Activated naive CD4-positive, alpha-beta T cell treated with Interleukin-2 at 50 U/mL for 16 hours (primary cell): Measurements from ENCODE around the gene CDH8.
"Not testable (repeated sequence)": the region's sequence is repeated elsewhere in the genome, so short reads cannot be mapped to it uniquely, and the experiment has no call there.

Experiments
- DNase-seq: peaks from one replicate; pipeline ENCODE4 v3.0.0-alpha.2; 2020

CDH8 gene

DNA sequence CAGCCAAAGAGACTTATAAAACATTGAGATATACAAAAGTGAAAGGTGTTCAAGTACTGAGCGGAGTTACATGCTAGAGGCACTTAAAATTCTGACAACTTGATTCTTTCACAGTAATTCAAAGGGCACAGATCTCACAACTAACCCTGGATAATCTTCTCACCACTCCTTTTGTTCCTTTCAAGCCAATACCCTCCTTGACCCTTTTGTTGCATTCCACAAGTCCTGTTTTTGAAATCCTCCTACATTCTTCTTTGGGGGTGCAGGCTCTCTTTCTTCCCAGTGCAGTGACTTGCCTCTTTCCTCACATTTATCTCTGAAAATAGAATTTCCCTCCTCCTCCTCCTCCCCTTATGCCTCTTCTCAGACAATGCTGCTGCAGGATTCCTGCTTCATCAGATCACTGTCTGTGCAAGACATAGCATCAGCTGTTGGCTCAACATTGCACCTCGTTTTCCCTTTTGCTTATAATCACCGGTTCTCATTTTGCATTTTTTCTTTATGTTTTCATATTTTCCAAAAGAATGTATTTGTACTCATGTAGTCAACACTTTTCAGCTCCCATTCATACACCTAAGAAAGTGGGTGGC is 199.3 kb downstream of the CDH8 start:
- no peak for DNase-seq

DNA sequence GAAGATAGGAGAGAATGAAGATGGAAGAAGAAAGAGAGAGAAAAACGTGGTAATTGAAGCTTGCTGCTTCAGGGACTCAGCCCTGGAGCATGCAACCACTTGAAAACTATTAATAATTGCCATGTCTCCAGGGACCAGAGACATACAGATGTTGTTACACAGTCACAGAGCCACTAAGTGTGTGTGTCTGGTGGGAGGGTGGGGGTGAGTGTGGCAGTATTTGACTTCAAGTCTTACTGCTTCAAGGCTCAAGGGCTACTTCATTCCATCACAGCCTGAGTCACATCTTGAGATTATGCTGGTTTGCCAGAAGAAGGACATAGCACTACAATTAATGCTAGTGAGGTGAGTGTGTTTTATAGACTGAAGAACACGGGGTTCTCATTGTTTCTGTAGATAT is 202.2 kb downstream of the CDH8 start:
- DNase-seq, result no peak

DNA sequence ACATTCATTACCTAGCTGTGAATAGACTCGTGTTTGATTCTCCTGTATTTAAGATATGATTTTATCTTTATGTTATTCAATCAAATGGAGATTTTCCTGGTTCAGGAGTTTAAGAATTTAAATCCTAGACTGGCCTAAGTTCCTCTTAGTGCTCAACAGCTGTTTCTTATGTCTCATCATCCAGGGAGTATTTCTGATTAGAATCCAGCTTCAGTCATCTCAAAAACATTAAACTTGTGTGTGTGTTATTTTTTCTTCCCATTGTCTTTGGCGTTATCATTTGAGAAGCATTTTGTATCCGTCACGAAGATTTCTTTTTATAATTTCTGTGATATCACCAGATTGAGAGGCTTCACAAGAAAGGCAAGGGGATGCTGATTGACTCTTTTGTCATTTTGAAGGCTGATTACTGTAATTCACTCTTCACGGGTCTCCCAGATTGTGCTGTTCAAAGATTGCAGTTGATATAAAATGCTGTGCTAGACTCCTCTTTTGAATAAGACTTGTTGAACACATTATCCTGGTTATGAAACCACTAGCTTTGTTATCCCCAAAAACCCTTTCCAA is 204.8 kb downstream of the CDH8 start:
- no peak for DNase-seq

DNA sequence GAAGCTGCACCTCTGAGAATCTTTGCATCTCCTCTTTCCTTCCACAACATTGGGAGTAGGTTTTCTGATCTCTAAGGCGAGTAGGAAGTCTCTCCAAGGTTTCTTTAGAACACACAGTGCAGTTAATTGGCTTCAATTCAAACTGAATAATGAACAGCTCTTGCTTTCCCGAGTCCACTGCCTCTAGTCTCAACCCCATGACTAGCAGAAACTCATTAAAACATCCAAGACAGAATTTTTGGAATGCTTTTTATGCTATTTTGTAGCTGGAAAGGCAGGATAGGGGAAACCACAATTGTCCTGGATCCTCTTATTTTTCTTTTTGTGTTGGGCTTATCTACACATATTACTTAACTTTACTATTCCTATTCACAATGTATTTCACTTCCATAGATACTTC is 206.6 kb downstream of the CDH8 start:
- DNase-seq, result no peak

DNA sequence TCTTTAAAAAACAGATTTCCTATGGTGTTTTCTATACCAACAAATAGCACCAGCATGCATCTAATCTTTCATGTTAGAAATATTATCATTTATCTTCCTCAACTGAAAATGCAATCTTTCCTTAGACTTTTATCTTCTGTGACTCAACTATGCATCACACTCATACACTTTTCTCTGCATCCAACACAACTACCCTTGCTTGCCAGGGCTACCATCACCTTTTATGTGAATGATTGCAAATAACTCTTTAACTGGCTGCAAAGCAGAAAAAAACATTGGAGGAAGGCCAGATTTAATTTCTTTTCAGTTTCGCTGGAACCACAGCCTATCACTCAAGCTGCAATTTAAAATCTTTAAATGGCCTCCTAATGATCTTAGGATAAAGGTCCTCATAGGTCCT is 212.9 kb downstream of the CDH8 start:
- DNase-seq, result no peak

DNA sequence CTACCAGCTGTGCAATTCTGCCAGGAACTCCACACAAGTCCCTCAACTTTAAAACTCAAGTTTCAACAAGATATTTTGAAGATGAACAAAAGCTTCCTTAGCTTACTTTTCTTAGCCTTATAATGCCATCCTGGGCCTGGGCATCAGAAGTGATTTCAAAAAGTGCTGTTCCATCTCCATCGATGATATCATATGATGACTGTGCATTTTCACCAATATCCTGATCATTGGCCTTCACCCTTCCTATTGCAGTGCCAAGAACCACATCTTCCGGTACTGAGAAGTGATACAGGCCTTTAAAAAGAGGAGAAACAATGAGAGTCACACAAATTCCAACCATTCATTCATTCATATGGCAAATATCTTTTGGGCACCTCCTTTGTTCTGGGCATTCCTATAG is 215.4 kb downstream of the CDH8 start:
- DNase-seq, result no peak

DNA sequence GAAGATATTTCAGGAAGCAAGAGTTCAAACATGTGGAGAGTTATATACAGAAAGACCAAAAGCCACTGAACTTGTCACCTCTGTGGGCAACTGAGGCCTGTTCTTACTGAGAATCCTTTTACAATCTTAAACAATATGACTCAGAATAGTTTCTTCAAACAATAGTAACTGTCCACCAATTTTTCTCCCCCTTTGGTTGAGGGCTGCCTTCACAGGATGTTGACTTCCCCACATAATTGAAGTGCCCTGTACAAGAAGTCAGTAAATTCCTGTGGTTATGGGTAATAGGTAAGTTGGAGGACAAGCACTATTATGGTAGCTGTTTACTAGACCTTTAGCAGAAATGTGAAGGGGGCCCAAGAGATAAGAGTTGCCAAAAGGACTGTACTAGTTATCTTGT is 215.8 kb downstream of the CDH8 start:
- DNase-seq, result no peak

DNA sequence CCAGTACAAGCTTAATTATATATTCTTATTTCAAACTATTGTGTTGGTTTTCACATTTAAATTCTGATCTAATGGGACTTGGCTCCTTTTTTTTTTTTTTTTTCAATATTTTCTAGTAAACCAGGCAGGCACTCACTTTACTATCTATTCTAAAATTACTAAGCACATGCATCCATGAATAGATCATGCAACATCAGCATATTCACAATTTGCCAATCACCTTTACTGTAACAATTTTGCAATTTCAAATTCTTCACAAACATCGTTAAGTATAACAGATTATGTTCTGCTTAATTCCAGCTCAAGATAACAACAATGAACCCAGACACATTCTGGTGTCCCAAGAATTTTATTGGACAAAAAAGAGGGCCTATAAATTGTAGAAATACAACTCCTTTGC is 217.4 kb downstream of the CDH8 start:
- DNase-seq, result no peak

DNA sequence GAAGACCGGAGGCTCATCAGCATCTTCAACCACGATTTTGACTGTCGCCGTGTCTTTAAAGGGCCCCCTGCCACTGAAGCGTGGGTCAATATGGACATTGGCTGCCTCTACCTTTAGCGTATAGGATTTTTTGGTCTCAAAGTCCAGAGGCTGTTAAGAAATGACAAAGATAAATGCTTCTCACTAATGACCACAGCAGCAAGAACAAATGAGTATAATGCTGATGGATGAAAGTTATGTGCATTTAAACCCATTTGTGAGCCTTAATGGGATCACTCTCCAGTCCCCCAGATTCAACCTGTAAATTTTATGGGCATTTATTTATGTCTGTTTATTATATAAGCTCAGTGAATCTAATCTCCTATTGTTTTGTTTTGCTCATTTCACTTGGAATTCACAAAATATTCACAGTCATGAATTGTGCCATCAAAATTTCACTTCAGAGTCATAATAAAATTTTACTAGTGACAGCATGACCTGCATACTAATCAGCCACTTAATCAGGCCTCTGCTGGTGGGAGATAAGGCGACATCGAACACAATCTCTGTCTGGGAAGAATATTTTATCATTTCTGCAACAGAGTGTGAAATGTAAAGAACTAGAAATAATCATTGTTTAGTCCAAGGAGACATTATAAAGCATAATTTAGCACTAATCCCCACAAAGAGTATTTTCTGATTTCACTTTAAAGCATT is 218.5 kb downstream of the CDH8 start:
- no peak for DNase-seq

DNA sequence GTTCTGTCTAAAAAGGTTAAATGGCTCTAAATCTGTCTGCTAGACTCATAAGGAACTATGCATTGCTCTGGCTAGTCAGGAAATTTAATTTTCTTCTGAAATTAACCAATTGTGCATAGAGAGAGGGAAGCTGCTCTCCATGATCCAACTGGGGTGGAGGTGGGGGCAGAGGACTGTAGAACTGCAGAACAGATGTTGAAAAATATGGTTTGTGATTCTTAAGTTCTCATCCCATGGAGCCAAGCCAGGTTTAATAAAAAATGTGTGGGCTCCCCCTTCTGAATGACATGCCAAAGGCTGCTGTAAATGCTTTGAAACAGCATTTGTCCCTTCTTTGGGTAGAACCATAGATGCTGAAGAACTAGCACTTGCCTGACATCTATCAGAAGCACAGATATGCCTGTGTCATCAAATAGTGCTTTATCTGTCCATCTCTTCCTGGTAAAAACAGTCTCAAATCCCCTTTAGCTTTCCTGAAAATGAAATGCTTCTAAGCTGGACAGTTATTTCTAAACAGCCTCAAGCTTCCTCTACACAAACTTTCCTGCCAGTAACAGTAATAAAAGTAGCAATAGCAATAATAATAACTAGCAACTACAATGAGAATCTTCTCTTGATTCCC is 221.4 kb downstream of the CDH8 start:
- DNase-seq, result no peak

DNA sequence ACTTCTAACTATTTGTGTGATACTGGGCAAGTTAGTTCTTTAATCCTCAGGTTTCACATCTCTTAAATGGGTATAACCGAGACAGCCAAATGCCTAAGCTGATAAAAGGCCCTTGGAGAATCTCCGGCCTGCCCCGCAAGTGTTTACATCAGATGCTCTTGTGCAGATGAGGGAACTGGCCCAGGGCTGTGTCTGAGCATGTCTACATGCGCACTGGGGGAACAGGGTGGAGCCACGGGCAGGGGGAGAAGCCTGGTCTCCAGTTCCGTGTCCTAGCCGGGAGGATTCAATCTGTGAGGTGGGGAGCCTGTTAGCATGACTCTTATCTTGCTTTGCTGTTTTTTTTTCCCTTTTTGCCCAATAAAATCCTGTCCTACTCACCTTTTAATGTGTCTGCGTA is 222.9 kb downstream of the CDH8 start:
- DNase-seq, result no peak

DNA sequence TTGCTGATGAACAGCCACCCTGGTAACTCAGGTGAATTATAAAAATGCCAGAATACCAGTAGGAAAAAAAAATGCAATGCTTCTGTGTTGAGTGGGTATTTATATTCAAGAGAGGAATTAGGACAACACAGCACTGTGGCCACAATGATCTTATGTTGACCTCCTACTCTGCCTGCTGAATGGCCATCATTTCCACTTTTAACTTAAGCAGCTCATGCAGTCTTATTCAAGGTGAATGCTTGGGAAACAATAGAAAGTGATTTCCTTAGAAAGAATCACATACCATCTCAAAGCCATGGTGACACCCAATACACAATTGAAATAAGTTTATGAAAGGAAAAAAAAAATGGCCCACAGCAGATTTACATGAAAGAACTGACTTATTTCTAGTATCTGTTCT is 224.0 kb downstream of the CDH8 start:
- DNase-seq, result no peak

DNA sequence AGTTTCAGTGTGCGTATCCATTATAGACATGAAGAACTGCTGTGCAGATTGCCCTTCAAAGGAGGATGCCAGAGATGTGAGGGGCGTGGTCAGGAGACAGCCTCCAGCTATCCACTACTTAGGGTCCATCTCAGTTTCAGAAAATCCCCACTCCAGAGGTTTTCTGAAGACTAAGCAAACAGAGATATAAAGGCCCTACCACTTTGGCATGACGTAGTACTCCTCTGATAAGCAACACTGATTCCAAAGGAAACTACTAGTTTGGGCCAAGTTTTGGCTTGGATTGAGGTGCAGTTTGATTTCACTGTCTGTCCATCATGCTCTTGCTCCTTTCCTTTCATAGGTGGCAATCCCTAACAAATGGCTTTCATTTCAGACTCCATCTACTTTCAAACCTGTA is 228.7 kb downstream of the CDH8 start:
- no peak for DNase-seq

DNA sequence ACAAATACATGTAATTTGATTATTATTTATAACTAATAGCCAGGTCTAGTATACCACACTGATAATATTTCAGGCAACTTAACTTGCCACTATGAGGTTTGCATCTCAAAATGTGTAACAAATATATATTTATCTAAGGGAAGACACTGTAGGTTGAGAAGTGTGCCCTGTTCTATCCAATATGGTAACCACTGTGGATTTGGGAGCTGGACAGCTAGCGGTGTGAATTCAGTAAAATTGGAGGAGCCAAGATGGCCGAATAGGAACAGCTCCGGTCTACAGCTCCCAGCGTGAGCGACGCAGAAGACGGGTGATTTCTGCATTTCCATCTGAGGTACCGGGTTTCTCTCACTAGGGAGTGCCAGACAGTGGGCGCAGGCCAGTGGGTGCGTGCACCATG is 235.0 kb downstream of the CDH8 start:
- not testable (repeated sequence) for DNase-seq

DNA sequence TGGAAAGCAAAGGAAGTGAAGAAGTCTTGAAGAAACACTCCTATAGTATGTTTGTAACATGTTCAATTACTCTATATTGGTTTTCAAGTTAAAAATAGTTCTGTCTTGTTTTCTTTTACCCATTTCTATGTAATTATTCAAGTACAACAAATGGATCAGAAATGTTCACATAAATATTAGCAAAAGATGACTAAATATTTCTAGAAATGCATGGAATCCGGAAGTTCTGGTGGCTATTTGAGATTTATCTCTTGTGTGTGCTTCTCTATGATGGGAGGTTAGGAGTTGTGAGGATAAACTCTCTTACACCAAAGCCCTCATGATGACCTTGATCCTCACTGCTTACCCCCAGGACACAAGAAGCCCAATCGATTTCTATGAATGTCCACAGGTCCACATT is 237.5 kb downstream of the CDH8 start:
- DNase-seq, result no peak

DNA sequence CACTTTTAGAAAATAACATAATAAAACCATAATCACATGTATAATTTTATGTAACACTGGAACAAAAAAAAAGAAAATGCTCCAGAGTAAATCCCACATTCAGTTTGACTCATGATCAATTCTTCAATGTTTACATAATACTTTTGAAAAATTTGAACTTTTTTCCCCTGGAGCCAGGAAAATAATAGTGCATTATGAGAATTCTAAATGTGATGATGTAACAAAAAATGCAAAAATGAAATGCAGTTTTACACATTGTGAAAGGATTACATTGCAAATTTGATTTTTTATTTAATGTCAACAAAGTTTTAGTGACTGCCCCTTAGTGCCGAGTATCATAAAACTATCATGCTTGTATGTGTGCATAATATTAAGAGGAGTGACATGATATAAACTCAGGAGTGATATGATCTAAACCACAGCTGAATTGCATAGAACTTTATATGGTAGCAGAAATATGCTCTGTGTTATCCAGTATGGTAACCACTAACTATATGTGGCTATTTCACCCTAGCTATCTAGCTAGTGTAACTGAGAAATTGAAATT is 238.2 kb downstream of the CDH8 start:
- DNase-seq, result no peak

DNA sequence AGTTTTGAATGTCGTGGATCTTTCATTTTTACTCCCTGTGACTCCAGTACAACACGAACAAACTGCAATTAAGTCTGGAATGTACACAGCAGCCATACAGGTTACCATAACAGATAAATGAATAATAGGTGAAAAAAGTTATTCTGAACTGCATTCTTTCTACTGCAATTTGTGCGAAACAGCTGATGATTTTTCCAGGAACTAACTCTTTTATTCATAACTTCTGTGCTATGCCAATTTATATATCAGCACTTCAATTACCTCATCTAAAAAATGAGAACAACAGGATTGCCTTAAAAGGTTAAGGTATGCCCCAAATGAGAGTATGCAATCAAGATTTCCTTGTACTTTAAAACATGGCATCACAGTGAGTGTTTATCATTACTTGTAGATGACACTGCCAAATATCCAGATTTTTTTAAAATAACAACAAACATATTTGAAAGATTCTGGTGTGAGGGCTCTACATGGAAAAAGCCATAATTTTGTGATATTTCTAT is 238.9 kb downstream of the CDH8 start:
- DNase-seq, result no peak

DNA sequence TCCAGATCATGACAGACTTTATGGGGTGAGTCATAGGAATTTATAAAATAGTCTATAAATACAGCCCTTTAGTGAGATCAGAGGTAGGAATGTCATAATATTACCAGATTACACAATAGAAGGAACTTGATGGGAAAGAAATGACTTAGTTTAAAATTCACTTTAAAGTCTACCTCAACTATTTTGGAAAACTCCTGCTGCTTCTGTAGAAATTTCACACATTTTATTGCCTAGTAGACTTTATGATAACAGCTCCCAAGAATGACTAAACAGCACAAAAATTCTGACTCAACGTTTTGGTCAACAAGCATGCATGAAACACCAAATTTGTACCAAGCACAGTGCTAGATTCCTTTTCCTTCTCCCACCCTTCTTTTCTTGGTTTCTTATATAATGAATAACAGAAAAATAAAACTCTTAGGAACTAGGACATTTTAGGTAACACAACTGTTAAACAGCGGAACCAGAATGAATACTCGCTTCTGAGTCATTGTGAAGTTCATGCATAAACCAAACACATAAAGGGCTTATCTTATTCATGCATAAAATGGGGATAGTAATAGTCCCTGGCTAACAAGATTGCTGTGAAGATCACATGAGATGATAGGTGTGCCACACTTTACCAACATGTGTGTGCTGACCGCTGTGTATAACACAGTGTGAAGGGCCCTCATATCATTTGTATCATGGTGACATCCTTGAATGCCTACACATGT is 243.9 kb downstream of the CDH8 start:
- DNase-seq, result no peak

DNA sequence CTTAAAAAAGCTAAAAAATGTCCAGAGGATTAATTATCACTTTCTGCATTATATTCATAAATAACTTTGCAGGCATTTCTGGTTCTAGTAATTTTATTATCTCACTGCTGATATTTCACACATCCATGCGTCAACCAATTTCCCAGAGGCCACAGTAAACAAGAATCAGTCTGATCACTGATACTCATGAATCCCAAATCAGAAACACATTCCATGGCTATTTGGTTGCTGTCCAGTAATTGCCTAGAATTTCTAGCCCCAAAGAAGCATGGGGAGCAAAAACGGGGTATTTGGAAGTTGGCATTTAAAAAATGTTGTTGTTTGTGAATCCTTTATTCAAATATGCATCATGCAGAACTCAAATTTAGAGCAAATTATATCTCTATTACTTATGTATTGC is 244.8 kb downstream of the CDH8 start:
- no peak for DNase-seq

DNA sequence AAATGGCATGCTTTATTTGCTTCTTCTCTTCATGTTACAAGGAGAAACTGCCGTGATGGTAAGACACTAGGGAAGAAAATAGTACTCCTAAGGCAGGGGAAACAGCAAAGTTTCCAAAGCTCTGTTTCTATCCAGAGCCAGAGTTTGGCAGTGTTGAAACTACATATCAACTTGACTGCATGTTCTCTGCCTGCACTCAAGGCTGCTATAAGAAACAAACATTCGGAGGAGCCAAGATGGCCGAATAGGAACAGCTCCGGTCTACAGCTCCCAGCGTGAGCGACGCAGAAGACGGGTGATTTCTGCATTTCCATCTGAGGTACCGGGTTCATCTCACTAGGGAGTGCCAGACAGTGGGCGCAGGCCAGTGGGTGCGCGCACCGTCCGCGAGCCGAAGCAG is 254.4 kb downstream of the CDH8 start:
- DNase-seq, result not testable (repeated sequence)

DNA sequence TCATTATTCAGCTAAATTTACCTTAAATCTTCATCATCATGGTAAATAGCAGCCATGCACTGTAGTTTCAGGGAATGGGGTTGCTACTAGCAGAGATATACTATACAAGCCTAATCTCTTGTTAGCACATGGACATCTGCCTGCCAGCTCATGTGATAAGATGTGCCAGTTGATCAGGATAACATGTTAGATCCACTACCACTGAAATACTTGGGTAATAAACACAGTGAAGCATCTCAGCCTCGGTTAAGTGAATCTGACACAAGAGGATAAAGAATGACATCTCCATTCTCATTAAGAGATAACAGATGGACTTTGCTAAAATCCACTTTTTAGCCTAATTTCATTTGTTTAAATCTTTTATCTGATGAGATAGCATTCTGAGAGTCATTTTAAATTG is 256.1 kb downstream of the CDH8 start:
- no peak for DNase-seq

DNA sequence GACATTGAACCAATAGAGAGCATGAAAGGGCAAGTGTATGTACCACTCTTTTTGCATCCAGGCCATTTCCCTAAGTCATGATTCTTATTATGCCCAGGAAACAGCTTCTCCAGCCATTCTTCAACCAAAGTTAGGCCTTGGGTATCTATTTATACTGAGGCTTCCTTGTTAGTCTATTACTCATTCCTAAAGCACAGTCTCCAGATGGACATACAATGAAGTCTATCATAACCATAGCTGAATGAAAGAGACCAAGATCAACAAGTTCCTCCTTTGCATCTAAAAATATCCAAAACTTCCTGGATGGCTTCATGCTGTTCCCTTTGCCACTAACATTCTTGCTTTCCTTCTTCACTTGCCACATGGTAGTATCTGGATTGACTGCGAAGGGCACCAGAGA is 265.9 kb downstream of the CDH8 start:
- no peak for DNase-seq

DNA sequence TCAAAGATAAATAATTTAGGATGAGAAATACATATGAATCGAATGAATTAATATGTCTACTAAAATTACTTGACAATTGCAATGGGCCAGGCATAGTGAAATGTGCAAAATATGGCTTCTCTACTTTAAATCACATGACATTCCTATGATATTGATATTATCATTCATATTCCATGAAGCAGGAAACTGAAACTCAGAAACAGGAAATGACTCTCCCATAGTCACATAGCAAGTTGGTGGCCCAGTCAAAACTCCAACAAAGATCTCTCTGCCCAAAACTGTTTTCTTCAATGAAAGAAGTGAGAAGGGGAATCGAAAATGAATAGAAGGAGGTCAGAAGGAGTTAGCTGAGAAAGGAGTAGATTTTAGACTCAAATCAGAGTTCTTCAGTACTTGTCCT is 272.2 kb downstream of the CDH8 start:
- DNase-seq, result no peak
